ENCODE measurements around the gene PLA2G1B. TPM values are rescaled to one million over a fixed set of nuclear protein-coding genes. Genes with fewer than 3 reads are reported as not detected.

The PLA2G1B gene
- total and polyA plus RNA-seq, 3 experiments from 2014 or later, result not detected

- Histone ChIP-seq H3K27ac (ENCODE audit: low read depth, low read length) (no peak within 1 kb of the TSS), H3K36me3 (ENCODE audit: insufficient read depth, low read length) (no peaks in the 10 kb centered on the region), H3K4me1 (ENCODE audit: insufficient read depth, low read length) (peaks cover 5% of the 10 kb centered on the region), H3K9me3 (ENCODE audit: low read length) (no peaks in the 10 kb centered on the region), H3K4me3 (ENCODE audit: low read length) (no peak within 1 kb of the TSS), H3K27me3 (ENCODE audit: insufficient read depth, low read length, poor library complexity, severe bottlenecking) (peaks cover 46% of the 10 kb centered on the region)
- Mint-ChIP-seq H3K9me3 (no peaks in the 10 kb centered on the region), H3K4me1 (peaks cover 8 to 23% (median 18%) of the 10 kb centered on the region in 3 donors), H3K4me3 (peak within 1 kb of the TSS; percentile 46 to 88 (median 76)), H3K36me3 (no peaks in the 10 kb centered on the region), H3K27ac (peak within 1 kb of the TSS in 1 of 8 donors; percentile 41), H3K27me3 (peaks cover 68 to 78% of the 10 kb centered on the region in 2 donors)
- no peak for DNase-seq
- CTCF ChIA-PET, result interaction anchor here (2.6 kb wide), 1 partner anchor 12 kb away, joined by 7 read pairs; no protein-coding TSS in a partner anchor
- POLR2A ChIA-PET, result no interaction called here
These were observed 41.4 kb upstream of the PLA2G1B start, which contains the start of gene MSI1 for GRCh38 chr12:120368789-120369602. TSS of gene MSI1 (minus strand) at chr12:120369164. CDS start at chr12:120369091, 73 bp downstream.

GRCh38 chr12:120367924-120368788 lies 40.6 kb upstream of the PLA2G1B start:
- Histone ChIP-seq H3K27me3 (ENCODE audit: insufficient read depth, low read length, poor library complexity, severe bottlenecking) (peaks cover 42% of the 10 kb centered on the region), H3K4me3 (ENCODE audit: low read length) (no peak overlapping the region), H3K4me1 (ENCODE audit: insufficient read depth, low read length) (peaks cover 5% of the 10 kb centered on the region), H3K9me3 (ENCODE audit: low read length) (no peaks in the 10 kb centered on the region), H3K36me3 (ENCODE audit: insufficient read depth, low read length) (no peaks in the 10 kb centered on the region), H3K27ac (ENCODE audit: low read depth, low read length) (no peak overlapping the region)
- DNase-seq, result no peak
- peak overlapping the region in 6 of 7 donors; percentile 35 to 62 (median 40) for H3K4me3 Mint-ChIP-seq
- H3K4me1 Mint-ChIP-seq, result peaks cover 8 to 23% (median 18%) of the 10 kb centered on the region in 3 donors
- no peaks in the 10 kb centered on the region for H3K9me3 Mint-ChIP-seq
- H3K27ac Mint-ChIP-seq, result peak overlapping the region in 1 of 8 donors; percentile 92
- CTCF ChIA-PET, result interaction anchor here (1.2 to 2.6 kb wide), 2 partner anchors 11 to 96 kb away, joined by 3 to 7 read pairs; no protein-coding TSS in a partner anchor
- POLR2A ChIA-PET, result no interaction called here
- no peaks in the 10 kb centered on the region for H3K36me3 Mint-ChIP-seq
- peaks cover 70 to 84% of the 10 kb centered on the region in 2 donors for H3K27me3 Mint-ChIP-seq

- POLR2A ChIA-PET, result no interaction called here
- no peak overlapping the region for H3K4me3 ChIP-seq (ENCODE audit: low read length)
- H3K27me3 Mint-ChIP-seq, result peaks cover 67 to 84% of the 10 kb centered on the region in 2 donors
- CTCF ChIA-PET, result interaction anchor here (0.7 to 2.6 kb wide), 5 partner anchors 10 to 342 kb away, joined by 3 to 7 read pairs (median 3); no protein-coding TSS in a partner anchor
- H3K4me1 Mint-ChIP-seq, result peaks cover 8 to 23% (median 18%) of the 10 kb centered on the region in 3 donors
- no peaks in the 10 kb centered on the region for H3K36me3 ChIP-seq (ENCODE audit: insufficient read depth, low read length)
- peaks cover 5% of the 10 kb centered on the region for H3K4me1 ChIP-seq (ENCODE audit: insufficient read depth, low read length)
- no peak overlapping the region for H3K27ac ChIP-seq (ENCODE audit: low read depth, low read length)
- H3K36me3 Mint-ChIP-seq, result no peaks in the 10 kb centered on the region
- peak overlapping the region in 1 of 8 donors; percentile 92 for H3K27ac Mint-ChIP-seq
- no peaks in the 10 kb centered on the region for H3K9me3 Mint-ChIP-seq
- H3K4me3 Mint-ChIP-seq, result peak overlapping the region; percentile 38 to 70 (median 61)
- no peaks in the 10 kb centered on the region for H3K9me3 ChIP-seq (ENCODE audit: low read length)
- DNase-seq, result no peak
- peaks cover 45% of the 10 kb centered on the region for H3K27me3 ChIP-seq (ENCODE audit: insufficient read depth, low read length, poor library complexity, severe bottlenecking)
These were observed 39.8 kb upstream of the PLA2G1B start for GRCh38 chr12:120367233-120367923.

GRCh38 chr12:120366845-120367232 lies 39.3 kb upstream of the PLA2G1B start:
- Mint-ChIP-seq H3K4me3 (peak overlapping the region in 6 of 7 donors; percentile 21 to 88 (median 44)), H3K27me3 (peaks cover 67 to 83% of the 10 kb centered on the region in 2 donors), H3K4me1 (peaks cover 8 to 27% (median 20%) of the 10 kb centered on the region in 3 donors), H3K9me3 (no peaks in the 10 kb centered on the region), H3K36me3 (no peaks in the 10 kb centered on the region), H3K27ac (peak overlapping the region in 1 of 8 donors; percentile 14)
- H3K36me3 ChIP-seq (ENCODE audit: insufficient read depth, low read length), result no peaks in the 10 kb centered on the region
- no peaks in the 10 kb centered on the region for H3K9me3 ChIP-seq (ENCODE audit: low read length)
- ChIA-PET CTCF (interaction anchor here (0.7 to 2.6 kb wide), 6 partner anchors 10 to 342 kb away, joined by 3 to 7 read pairs (median 3); no protein-coding TSS in a partner anchor), POLR2A (no interaction called here)
- H3K27me3 ChIP-seq (ENCODE audit: insufficient read depth, low read length, poor library complexity, severe bottlenecking), result peaks cover 49% of the 10 kb centered on the region
- no peak overlapping the region for H3K27ac ChIP-seq (ENCODE audit: low read depth, low read length)
- H3K4me1 ChIP-seq (ENCODE audit: insufficient read depth, low read length), result peaks cover 5% of the 10 kb centered on the region
- no peak for DNase-seq
- H3K4me3 ChIP-seq (ENCODE audit: low read length), result no peak overlapping the region

GRCh38 chr12:120366341-120366705 lies 38.7 kb upstream of the PLA2G1B start:
- no peak overlapping the region for H3K27ac Mint-ChIP-seq
- no peaks in the 10 kb centered on the region for H3K36me3 Mint-ChIP-seq
- no peaks in the 10 kb centered on the region for H3K9me3 Mint-ChIP-seq
- H3K4me3 Mint-ChIP-seq, result peak overlapping the region in 2 of 7 donors; percentile 43 to 66
- Histone ChIP-seq H3K27me3 (ENCODE audit: insufficient read depth, low read length, poor library complexity, severe bottlenecking) (peaks cover 45% of the 10 kb centered on the region), H3K36me3 (ENCODE audit: insufficient read depth, low read length) (no peaks in the 10 kb centered on the region), H3K9me3 (ENCODE audit: low read length) (no peaks in the 10 kb centered on the region), H3K4me3 (ENCODE audit: low read length) (no peak overlapping the region), H3K27ac (ENCODE audit: low read depth, low read length) (no peak overlapping the region), H3K4me1 (ENCODE audit: insufficient read depth, low read length) (peaks cover 5% of the 10 kb centered on the region)
- DNase-seq, result no peak
- peaks cover 64 to 78% of the 10 kb centered on the region in 2 donors for H3K27me3 Mint-ChIP-seq
- ChIA-PET POLR2A (no interaction called here), CTCF (interaction anchor here (0.7 to 2.6 kb wide), 2 partner anchors 9 to 14 kb away, joined by 3 to 7 read pairs; no protein-coding TSS in a partner anchor)
- peaks cover 8 to 27% (median 20%) of the 10 kb centered on the region in 3 donors for H3K4me1 Mint-ChIP-seq

GRCh38 chr12:120365675-120366340 lies 38.2 kb upstream of the PLA2G1B start:
- peaks cover 63 to 78% of the 10 kb centered on the region in 2 donors for H3K27me3 Mint-ChIP-seq
- no peaks in the 10 kb centered on the region for H3K9me3 Mint-ChIP-seq
- ChIA-PET POLR2A (no interaction called here), CTCF (interaction anchor here (1.3 kb wide), 2 partner anchors 11 to 78 kb away, joined by 3 read pairs; no protein-coding TSS in a partner anchor)
- H3K4me1 Mint-ChIP-seq, result peaks cover 8 to 27% (median 20%) of the 10 kb centered on the region in 3 donors
- Histone ChIP-seq H3K4me1 (ENCODE audit: insufficient read depth, low read length) (peaks cover 5% of the 10 kb centered on the region), H3K27me3 (ENCODE audit: insufficient read depth, low read length, poor library complexity, severe bottlenecking) (peaks cover 40% of the 10 kb centered on the region), H3K27ac (ENCODE audit: low read depth, low read length) (no peak overlapping the region), H3K36me3 (ENCODE audit: insufficient read depth, low read length) (no peaks in the 10 kb centered on the region), H3K4me3 (ENCODE audit: low read length) (no peak overlapping the region), H3K9me3 (ENCODE audit: low read length) (no peaks in the 10 kb centered on the region)
- H3K4me3 Mint-ChIP-seq, result peak overlapping the region in 2 of 7 donors; percentile 21 to 66
- H3K36me3 Mint-ChIP-seq, result no peaks in the 10 kb centered on the region
- no peak for DNase-seq
- no peak overlapping the region for H3K27ac Mint-ChIP-seq

GRCh38 chr12:120364487-120364886 lies 36.9 kb upstream of the PLA2G1B start:
- Mint-ChIP-seq H3K4me1 (peaks cover 1 to 19% (median 13%) of the 10 kb centered on the region in 3 donors), H3K27ac (no peak overlapping the region), H3K4me3 (no peak overlapping the region), H3K9me3 (no peaks in the 10 kb centered on the region), H3K36me3 (no peaks in the 10 kb centered on the region), H3K27me3 (peaks cover 58 to 76% of the 10 kb centered on the region in 2 donors)
- Histone ChIP-seq H3K27ac (ENCODE audit: low read depth, low read length) (no peak overlapping the region), H3K36me3 (ENCODE audit: insufficient read depth, low read length) (no peaks in the 10 kb centered on the region), H3K4me3 (ENCODE audit: low read length) (no peak overlapping the region), H3K27me3 (ENCODE audit: insufficient read depth, low read length, poor library complexity, severe bottlenecking) (peaks cover 27% of the 10 kb centered on the region), H3K4me1 (ENCODE audit: insufficient read depth, low read length) (peaks cover 2% of the 10 kb centered on the region), H3K9me3 (ENCODE audit: low read length) (no peaks in the 10 kb centered on the region)
- ChIA-PET CTCF (no interaction called here), POLR2A (no interaction called here)
- DNase-seq, result no peak

Data from CD8-positive, alpha-beta memory T cell (primary cell).